GM21529 (cell line): ENCODE data around the gene SLC43A3.
"Not testable (repeated sequence)": the region's sequence is repeated elsewhere in the genome, so short reads cannot be mapped to it uniquely, and the experiment has no call there.

Source experiments
- ATAC-seq: cut with Tn5 transposase; IDR thresholded peaks from one replicate; pipeline ENCODE4 v1.9.1; 2021; ENCODE audit not compliant: unreplicated experiment

The SLC43A3 gene

DNA sequence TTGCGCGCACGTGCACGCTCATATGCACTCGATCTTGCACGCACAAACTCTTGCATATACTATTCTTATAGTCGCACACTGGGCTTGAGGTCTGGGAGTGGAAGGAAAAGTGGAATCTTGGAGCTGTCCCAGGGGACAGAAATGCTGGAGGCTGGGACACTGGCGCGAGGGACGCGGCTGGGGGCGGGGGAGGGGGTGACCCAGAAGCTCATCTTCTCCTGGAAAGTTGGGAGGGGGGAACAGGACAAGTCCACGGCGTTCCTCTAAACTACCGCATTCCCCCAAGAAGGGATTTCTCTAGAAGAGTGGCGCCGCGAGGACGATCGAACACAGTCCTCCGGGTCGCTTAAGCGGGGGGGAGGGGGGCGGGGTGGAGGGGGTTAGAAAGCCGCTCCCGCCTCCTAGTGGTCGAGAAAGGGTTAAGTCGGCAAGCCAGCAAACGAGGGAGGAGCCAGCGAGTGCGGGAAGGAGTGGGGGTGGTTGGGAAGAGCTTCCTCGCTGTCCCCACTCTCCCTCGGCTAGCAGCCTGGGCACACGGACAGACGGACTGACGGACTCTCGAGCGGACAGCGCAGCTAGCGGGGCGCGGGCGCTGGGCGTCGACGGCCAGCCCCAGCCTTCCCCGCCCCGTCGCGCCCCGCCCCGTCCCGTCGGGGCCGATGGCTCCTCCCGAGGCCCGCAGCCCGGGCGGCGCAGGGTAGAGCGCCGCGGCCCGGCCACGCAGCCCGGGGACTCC lies 33.3 kb upstream of the SLC43A3 start, which contains the start of gene RTN4RL2:
TSS of gene RTN4RL2 (plus strand) at position 507 of the 736 bp plus-strand sequence. CDS start 338 bp downstream, outside the sequence.
- ATAC-seq, result peak; percentile 40

DNA sequence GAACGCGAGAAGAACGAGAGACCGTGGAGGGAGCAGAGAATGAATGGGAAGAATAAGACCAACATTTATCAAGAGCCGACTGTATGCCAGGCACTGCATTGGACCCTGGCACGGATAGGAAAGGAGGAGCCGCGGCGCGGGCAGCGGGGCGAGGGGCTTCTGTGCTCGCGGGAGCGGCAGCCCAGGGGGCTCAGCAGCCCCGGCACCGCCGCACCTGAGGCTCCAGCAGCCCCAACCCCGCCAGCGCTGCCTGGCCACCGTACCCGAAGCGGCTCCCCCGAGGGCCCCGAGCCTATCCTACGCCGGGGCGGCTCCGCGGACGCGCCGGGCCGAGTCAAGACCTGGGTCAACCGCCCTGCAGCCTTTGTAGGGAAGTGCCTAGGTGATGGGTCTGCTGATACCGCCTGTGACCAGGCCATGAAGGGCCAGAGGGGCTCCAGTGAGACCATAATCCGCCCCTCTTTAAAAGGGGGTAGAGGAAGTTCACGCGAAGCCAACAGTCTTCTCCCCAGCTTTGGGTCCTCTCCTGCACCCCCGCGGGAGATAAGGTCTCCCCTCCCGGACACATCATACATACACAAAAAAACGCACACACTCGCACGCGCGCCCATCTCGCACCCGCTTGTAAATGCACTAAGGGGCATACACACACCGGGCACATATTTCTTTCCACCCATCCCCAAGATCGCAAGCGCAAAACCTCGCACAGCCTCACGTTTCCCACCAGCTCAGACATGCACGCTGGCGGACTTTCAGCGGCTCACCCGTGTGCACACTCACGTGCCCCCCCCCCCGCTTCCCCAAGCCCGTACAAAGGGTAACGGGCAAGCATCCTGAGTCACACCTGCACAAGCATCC lies 32.5 kb upstream of the SLC43A3 start:
- peak; percentile 8 for ATAC-seq

- peak; percentile 29 for ATAC-seq
Observed at GRCh38 chr11:57458410-57459163, 31.7 kb upstream of the SLC43A3 start.

DNA sequence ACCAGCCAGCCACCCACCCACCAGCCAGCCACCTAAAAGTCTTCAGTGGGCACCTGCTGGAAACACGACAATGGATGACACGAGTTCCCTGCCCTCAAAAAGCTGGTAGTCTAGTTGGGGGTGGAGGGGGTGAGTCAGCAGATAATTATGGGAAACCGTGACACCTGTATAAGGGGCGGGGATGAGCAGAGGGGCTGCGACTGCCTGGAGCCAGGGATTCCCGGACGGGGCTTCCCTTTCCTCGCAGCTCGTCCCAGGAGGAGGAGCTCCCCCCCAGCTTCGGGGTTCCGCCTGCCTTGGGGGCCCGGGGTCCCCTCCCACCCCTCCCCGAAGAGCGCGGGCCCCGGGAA lies 31.1 kb upstream of the SLC43A3 start:
- no peak for ATAC-seq

DNA sequence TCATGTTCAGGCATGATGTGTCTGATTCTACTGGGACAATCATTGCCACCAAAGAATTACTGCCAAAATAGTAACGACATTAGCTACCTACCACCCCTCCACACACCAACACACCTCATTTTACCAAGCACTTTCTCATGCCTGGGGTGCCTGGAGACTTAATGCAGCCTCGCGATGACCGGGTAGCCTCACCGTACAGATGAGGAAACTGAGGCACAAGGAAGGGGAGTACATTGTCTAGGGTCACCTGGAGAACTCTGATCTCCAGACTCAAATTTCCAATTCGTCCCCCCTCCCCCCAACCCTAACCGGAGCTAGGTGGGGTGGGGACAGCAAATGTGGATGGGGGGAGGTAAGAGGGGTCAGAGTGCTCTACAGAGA lies 30.7 kb upstream of the SLC43A3 start:
- ATAC-seq, result peak; percentile 28

GRCh38 chr11:57456960-57457642 lies 30.2 kb upstream of the SLC43A3 start:
- peak; percentile 60 for ATAC-seq

- no peak for ATAC-seq
Observed at GRCh38 chr11:57453543-57454177, 26.7 kb upstream of the SLC43A3 start.

DNA sequence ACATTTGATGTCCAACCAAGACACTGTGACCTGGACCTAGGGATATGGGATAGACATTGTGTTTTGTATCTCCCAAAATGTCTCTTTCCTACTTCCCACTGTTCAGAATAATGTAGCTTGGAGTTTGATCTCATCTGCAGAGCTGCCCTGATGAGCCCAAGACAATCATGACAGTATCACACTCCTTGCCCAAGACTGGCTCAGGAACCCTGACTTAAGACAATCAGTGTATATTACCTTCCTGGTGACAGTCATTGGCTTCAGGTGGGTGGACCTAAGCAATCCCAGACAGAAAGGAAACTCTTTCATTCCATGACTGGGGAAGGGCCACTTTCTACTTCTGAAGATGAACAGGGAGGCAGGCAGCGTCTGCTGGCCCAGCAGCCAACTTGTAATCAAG lies 19.1 kb upstream of the SLC43A3 start:
- ATAC-seq, result no peak

GRCh38 chr11:57445122-57445394 lies 18.1 kb upstream of the SLC43A3 start:
- not testable (repeated sequence) for ATAC-seq

DNA sequence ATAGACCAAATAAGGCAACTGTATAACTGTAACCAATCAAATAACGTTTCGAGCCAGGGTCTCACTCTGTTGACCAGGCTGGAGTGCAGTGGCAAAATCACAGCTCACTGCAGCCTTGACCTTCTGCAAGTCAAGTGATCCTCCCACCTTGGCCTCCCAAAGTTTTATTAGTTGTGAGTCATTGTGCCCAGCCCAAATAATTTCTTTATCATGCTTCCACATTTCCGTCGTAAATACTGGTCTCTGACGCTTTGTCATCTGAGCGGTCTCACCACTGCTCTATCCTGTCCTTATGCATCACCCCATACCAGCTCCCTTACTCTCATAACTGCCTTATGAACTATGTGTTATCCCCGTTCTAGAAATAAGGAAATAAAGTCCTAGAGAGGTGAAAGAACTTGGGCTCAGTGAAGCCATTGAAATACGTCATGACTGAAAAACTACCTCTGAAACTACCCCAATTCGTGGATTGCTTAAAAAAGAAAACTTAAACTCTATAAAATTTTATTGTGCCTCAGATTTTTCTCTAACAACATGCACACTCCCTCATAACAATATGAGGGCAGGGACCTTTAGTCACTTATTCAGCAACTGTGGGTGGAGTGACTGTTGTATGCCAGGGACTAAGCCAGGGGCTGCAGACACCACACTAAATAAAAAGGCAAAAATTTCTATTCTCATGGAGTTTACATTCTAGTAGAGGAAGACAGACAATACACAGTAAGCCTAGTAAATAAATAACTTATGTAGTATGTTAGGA lies 17.6 kb upstream of the SLC43A3 start:
- ATAC-seq, result no peak

GRCh38 chr11:57440744-57441414 lies 14.0 kb upstream of the SLC43A3 start:
- ATAC-seq, result no peak

GRCh38 chr11:57439786-57440185 lies 12.9 kb upstream of the SLC43A3 start:
- no peak for ATAC-seq

DNA sequence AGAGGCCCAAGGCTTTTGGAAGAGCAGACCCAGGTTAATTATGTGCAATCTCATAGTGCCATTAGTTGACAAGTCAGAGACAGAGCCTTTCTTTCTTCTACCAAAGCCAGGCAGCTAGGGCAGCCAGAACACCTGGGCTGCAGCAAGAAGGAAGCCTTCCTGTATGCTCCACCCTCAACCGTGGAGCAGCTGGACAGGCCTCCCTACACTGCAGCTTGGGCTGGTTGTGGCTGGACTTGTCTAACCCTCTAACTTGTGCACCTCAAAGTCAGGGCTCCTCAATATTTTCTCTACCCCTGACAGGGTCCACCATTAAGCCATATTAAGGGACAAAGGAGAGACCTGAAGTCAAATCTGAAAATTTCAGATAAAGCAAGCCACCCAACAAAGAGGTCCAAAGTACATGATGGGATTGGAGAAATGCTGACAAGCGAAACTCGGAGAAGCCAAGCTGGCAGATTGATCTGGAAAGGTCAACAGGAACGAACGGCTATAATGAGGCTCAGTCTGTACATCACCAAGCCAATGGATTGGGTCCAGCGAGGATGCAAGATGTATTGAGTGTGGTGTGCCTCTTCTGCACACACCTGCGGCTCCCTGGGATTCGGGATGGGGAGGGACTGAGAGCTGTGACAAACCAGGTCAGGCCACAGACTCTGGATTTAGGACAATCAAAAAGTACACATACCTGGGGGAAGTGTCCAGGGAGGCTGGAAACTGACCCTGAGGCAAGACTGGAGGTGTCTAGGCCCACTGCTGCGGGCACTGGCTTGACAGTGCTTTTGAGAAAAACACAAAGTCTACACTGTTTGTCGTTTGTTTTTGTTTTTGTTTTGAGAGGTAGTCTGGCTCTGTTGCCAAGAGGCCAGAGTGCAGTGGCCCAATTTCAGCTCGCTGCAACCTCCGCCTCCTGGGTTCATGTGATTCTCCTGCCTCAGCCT lies 11.7 kb upstream of the SLC43A3 start:
- ATAC-seq, result no peak

DNA sequence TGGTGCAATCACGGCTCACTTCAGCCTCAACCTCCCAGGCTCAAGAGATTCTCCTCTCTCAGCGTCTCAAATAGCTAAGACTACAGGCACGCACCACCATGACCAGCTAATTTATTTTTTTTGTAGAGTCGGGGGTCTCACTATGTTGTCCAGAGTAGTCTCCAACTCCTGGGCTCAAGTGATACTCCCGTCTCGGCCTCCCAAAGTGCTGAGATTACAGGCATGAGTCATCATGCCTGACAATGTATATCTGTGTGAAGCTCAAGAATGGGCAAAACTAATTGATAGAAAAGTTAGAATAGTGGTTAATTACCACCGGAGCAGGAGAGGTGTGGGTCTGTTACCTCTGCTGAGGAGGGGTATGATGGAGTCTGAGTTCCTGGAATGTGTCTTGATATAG lies 9.1 kb upstream of the SLC43A3 start:
- no peak for ATAC-seq

- no peak for ATAC-seq
Observed at GRCh38 chr11:57434640-57435546, 8.0 kb upstream of the SLC43A3 start.

- ATAC-seq, result peak; percentile 44
Observed at GRCh38 chr11:57432714-57433163, 5.8 kb upstream of the SLC43A3 start.

GRCh38 chr11:57432149-57432561 lies 5.2 kb upstream of the SLC43A3 start:
- ATAC-seq, result peak; percentile 13
